Naive thymus-derived CD4-positive, alpha-beta T cell (primary cell): ENCODE measurements around the gene ZSCAN31. TPM values are rescaled to one million over a fixed set of nuclear protein-coding genes. Genes with fewer than 3 reads are reported as not detected.
"Not testable (repeated sequence)": the region's sequence is repeated elsewhere in the genome, so short reads cannot be mapped to it uniquely, and the experiment has no call there.

Experiments
- ATAC-seq: fragments of 150-1000 bp; cut with Tn5 transposase; 2 replicates; pipeline ENCODE4 v1.10.0; 2021; ENCODE audit warnings: mild to moderate bottlenecking, moderate library complexity
- CTCF ChIA-PET: fragments of 350-600 bp; sonication (Branson Sonifier 250); formaldehyde crosslinking; loops from one replicate; lab custom pipeline; 2021; ENCODE audit warnings: antibody characterized with exemption; lab: Charles Lee
- POLR2A ChIA-PET: fragments of 350-600 bp; sonication (Branson Sonifier 250); formaldehyde crosslinking; loops from one replicate; lab custom pipeline; 2021; ENCODE audit warnings: antibody characterized with exemption, inconsistent platforms; lab: Charles Lee
- DNase-seq, 9 donors: peaks; one replicate each; pipeline versions ENCODE4 v3.0.0 to v3.0.0-alpha.2; 2020 to 2022; ENCODE audit warnings: mixed read lengths in 1 of 9
- H3K27ac ChIP-seq: one replicate; pipeline ENCODE4 v1.7.0; 2013; ENCODE audit warnings: mild to moderate bottlenecking, low read depth, low read length, moderate library complexity
- H3K27me3 ChIP-seq, 2 donors: one replicate each; pipeline ENCODE4 v1.7.0; 2013; ENCODE audit warnings: low read length in 2 of 2, mild to moderate bottlenecking in 2 of 2, moderate library complexity in 2 of 2; ENCODE audit not compliant: control insufficient read depth in 2 of 2, insufficient read depth in 2 of 2
- H3K36me3 ChIP-seq, 3 experiments: 1 replicate in 2 of 3; 2 replicates in 1 of 3; pipeline ENCODE4 v1.7.0; 2013; ENCODE audit warnings: low read length in 3 of 3, mild to moderate bottlenecking in 3 of 3, moderate library complexity in 1 of 3; ENCODE audit not compliant: insufficient read depth in 3 of 3, control insufficient read depth in 2 of 3
- H3K4me1 ChIP-seq, 2 donors: one replicate each; pipeline ENCODE4 v1.7.0; 2013; ENCODE audit warnings: low read length in 2 of 2, mild to moderate bottlenecking in 2 of 2, moderate library complexity in 1 of 2; ENCODE audit not compliant: control insufficient read depth in 2 of 2, insufficient read depth in 2 of 2
- H3K4me3 ChIP-seq: 2 replicates; pipeline ENCODE4 v1.7.0; 2013; ENCODE audit warnings: mild to moderate bottlenecking, low read length
- H3K9me3 ChIP-seq, 3 experiments: 1 replicate in 2 of 3; 2 replicates in 1 of 3; pipeline ENCODE4 v1.7.0; 2013; ENCODE audit warnings: low read length in 3 of 3; ENCODE audit not compliant: control insufficient read depth in 2 of 3
- H3K27ac Mint-ChIP-seq, 9 donors: one replicate each; pipeline ENCODE4 v1.8.0; 2020 to 2022; ENCODE audit warnings: mixed read lengths in 9 of 9, mild to moderate bottlenecking in 8 of 9, moderate library complexity in 5 of 9, inconsistent platforms in 2 of 9
- H3K27me3 Mint-ChIP-seq, 5 donors: one replicate each; pipeline ENCODE4 v1.8.0; 2021 to 2022; ENCODE audit warnings: mixed read lengths in 5 of 5, mild to moderate bottlenecking in 1 of 5
- H3K36me3 Mint-ChIP-seq, 5 donors: one replicate each; pipeline ENCODE4 v1.8.0; 2020 to 2022; ENCODE audit warnings: mixed read lengths in 5 of 5, mild to moderate bottlenecking in 3 of 5, inconsistent platforms in 1 of 5
- H3K4me1 Mint-ChIP-seq, 7 donors: one replicate each; pipeline ENCODE4 v1.8.0; 2020 to 2022; ENCODE audit warnings: mixed read lengths in 7 of 7, mild to moderate bottlenecking in 3 of 7, inconsistent platforms in 1 of 7
- H3K4me3 Mint-ChIP-seq, 10 donors: one replicate each; pipeline ENCODE4 v1.8.0; 2020 to 2022; ENCODE audit warnings: mild to moderate bottlenecking in 10 of 10, mixed read lengths in 10 of 10, moderate library complexity in 6 of 10, inconsistent platforms in 2 of 10
- H3K9me3 Mint-ChIP-seq, 11 donors: one replicate each; pipeline ENCODE4 v1.8.0; 2020 to 2022; ENCODE audit warnings: mixed read lengths in 11 of 11, mild to moderate bottlenecking in 4 of 11, inconsistent platforms in 1 of 11, moderate library complexity in 1 of 11
- intact Hi-C, 2 donors: fragments of 100-400 bp; cut with micrococcal nuclease; formaldehyde crosslinking; loops; one replicate each; pipeline ENCODE4 v1.15.1; 2023
- polyA plus RNA-seq, 2 donors: library from polyadenylated mRNA; unstranded; fragments of 300-500 nt; fragmentation: Illumina TruSeq; gene quantifications; one replicate each; pipeline ENCODE4 v1.2.3, GENCODE V29; 2021
- total RNA-seq, 6 experiments: library from RNA in 5 of 6; stranded (reverse) in 5 of 6; gene quantifications; 1 replicate in 5 of 6; 2 replicates in 1 of 6; pipeline ENCODE4 v1.2.3 and lab custom pipeline; 2021 to 2026

Gene ZSCAN31
- total and polyA plus RNA-seq, 7 experiments from 2014 or later = 0.56 to 2.4 (median 1.2) TPM

- H3K27ac Mint-ChIP-seq, H3K36me3 Mint-ChIP-seq, H3K4me3 ChIP-seq, H3K27me3 ChIP-seq, DNase-seq, POLR2A ChIA-PET, CTCF ChIA-PET, H3K4me3 Mint-ChIP-seq, H3K9me3 ChIP-seq, intact Hi-C loops, ATAC-seq, H3K4me1 ChIP-seq, H3K27ac ChIP-seq, H3K36me3 ChIP-seq: not testable (repeated sequence)
- peaks cover 0 to 13% (median 4%) of the 10 kb centered on the region in 7 donors for H3K4me1 Mint-ChIP-seq
- peaks cover 9 to 33% (median 27%) of the 10 kb centered on the region in 5 donors for H3K27me3 Mint-ChIP-seq
- H3K9me3 Mint-ChIP-seq = peaks cover 0 to 23% (median 7%) of the 10 kb centered on the region in 11 donors
Measured at GRCh38 chr6:28306363-28306762, 29.6 kb downstream of the ZSCAN31 start.

- intact Hi-C loops = no loop called here
- H3K27me3 ChIP-seq = no peaks in the 10 kb centered on the region
- H3K36me3 Mint-ChIP-seq = peaks cover 0 to 10% (median 4%) of the 10 kb centered on the region in 5 donors
- no peak overlapping the region for H3K27ac ChIP-seq
- ChIA-PET CTCF (no interaction called here), POLR2A (no interaction called here)
- no peak overlapping the region for H3K4me3 ChIP-seq
- H3K4me1 ChIP-seq = peaks cover 0 to 2% of the 10 kb centered on the region in 2 donors
- no peak for ATAC-seq
- peak overlapping the region in 2 of 10 donors; percentile 3 to 12 for H3K4me3 Mint-ChIP-seq
- no peaks in the 10 kb centered on the region for H3K36me3 ChIP-seq
- H3K9me3 ChIP-seq = no peaks in the 10 kb centered on the region
- no peak overlapping the region for H3K27ac Mint-ChIP-seq
- H3K9me3 Mint-ChIP-seq = peaks cover 0 to 18% (median 6%) of the 10 kb centered on the region in 11 donors
- H3K27me3 Mint-ChIP-seq = peaks cover 5 to 14% (median 8%) of the 10 kb centered on the region in 5 donors
- DNase-seq = no peak
- peaks cover 0 to 13% (median 4%) of the 10 kb centered on the region in 7 donors for H3K4me1 Mint-ChIP-seq
Measured at GRCh38 chr6:28303570-28303969, 32.4 kb downstream of the ZSCAN31 start.

DNA sequence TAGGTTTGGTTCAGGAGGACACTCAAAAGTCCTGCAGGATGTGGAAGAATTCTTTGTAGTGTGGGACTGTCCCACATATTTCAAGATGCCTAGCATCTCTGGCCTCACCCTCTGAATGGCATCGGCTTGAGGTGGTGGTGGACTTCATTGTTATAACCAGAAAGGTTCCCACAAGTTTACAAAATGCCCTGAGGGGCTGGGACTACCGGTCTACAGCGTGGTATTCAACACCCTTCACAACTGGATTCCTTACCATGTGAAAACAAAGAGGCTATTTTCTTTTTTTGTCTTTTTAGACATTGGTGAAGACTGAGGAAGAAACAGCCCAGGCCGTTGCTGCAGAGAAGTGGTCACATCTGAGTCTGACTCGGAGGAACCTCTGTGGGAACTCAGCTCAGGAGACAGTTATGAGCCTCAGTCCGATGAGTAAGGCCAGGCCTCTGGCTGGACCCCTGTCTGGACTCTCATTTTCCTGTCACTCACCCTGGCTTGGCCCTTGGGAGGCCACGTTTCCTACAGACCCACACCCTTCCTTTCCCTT lies 39.4 kb downstream of the ZSCAN31 start:
- peaks cover 0 to 6% (median 0%) of the 10 kb centered on the region in 5 donors for H3K27me3 Mint-ChIP-seq
- H3K9me3 Mint-ChIP-seq = no peaks in the 10 kb centered on the region
- H3K27ac Mint-ChIP-seq = no peak overlapping the region
- H3K4me3 ChIP-seq = no peak overlapping the region
- no peaks in the 10 kb centered on the region for H3K4me1 Mint-ChIP-seq
- ChIA-PET CTCF (no interaction called here), POLR2A (no interaction called here)
- H3K4me3 Mint-ChIP-seq = no peak overlapping the region
- DNase-seq (no peak), ATAC-seq (no peak)
- no peaks in the 10 kb centered on the region for H3K36me3 ChIP-seq
- no peaks in the 10 kb centered on the region for H3K4me1 ChIP-seq
- intact Hi-C loops = no loop called here
- H3K27me3 ChIP-seq = no peaks in the 10 kb centered on the region
- no peaks in the 10 kb centered on the region for H3K9me3 ChIP-seq
- no peak overlapping the region for H3K27ac ChIP-seq
- H3K36me3 Mint-ChIP-seq = peaks cover 0 to 11% (median 7%) of the 10 kb centered on the region in 5 donors

DNA sequence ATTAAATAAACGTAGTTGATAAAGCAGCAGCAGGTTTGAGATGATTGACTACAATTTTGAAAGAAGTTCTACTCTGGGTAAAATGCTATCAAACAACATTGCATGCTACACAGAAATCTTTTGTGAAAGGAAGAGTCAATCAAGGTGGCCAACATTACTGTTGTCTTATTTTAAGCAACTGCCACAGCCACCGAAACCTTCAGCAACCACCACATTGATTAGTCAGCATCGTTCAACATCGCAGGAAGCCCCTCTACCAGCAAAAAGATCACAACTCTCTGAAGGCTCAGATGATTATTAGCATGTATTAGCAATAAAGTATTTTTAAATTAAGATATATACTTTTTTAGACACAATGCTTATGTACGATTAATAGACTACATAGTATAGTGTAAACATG lies 40.6 kb downstream of the ZSCAN31 start:
- no peaks in the 10 kb centered on the region for H3K27me3 ChIP-seq
- ChIA-PET CTCF (no interaction called here), POLR2A (no interaction called here)
- H3K36me3 Mint-ChIP-seq = peaks cover 0 to 5% (median 4%) of the 10 kb centered on the region in 5 donors
- H3K4me1 Mint-ChIP-seq = no peaks in the 10 kb centered on the region
- H3K4me1 ChIP-seq = no peaks in the 10 kb centered on the region
- no peak overlapping the region for H3K27ac Mint-ChIP-seq
- no peak overlapping the region for H3K4me3 Mint-ChIP-seq
- ATAC-seq (no peak), DNase-seq (no peak)
- H3K9me3 ChIP-seq = no peaks in the 10 kb centered on the region
- H3K36me3 ChIP-seq = no peaks in the 10 kb centered on the region
- intact Hi-C loops = no loop called here
- peaks cover 0 to 6% (median 0%) of the 10 kb centered on the region in 5 donors for H3K27me3 Mint-ChIP-seq
- no peaks in the 10 kb centered on the region for H3K9me3 Mint-ChIP-seq
- no peak overlapping the region for H3K27ac ChIP-seq
- no peak overlapping the region for H3K4me3 ChIP-seq

DNA sequence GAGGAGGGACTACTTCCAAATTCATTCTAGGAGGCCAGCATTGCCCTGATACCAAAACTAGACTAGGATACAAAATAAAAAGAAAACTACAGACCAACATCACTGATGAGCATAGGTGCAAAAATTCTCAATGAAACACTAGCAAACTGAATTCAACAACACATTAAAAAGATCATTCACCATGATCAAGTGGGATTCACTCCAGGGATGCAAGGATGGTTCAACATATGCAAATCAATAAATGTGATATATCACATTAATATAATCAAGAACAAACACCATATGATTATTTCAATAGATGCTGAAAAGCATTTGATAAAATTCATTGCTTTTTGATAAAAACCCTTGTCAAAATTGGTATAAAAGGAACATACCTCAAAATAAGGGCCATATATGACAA lies 44.4 kb downstream of the ZSCAN31 start:
- Histone ChIP-seq H3K27ac (no peak overlapping the region), H3K4me1 (no peaks in the 10 kb centered on the region), H3K9me3 (no peaks in the 10 kb centered on the region), H3K27me3 (no peaks in the 10 kb centered on the region), H3K36me3 (no peaks in the 10 kb centered on the region), H3K4me3 (no peak overlapping the region)
- Mint-ChIP-seq H3K36me3 (peaks cover 0 to 21% (median 9%) of the 10 kb centered on the region in 5 donors), H3K27me3 (peaks cover 0 to 12% (median 4%) of the 10 kb centered on the region in 5 donors), H3K4me3 (no peak overlapping the region), H3K4me1 (no peaks in the 10 kb centered on the region), H3K27ac (no peak overlapping the region), H3K9me3 (no peaks in the 10 kb centered on the region)
- CTCF ChIA-PET = no interaction called here
- DNase-seq (no peak), ATAC-seq (no peak)
- POLR2A ChIA-PET = no interaction called here
- intact Hi-C loops = no loop called here

GRCh38 chr6:28282926-28283325 lies 53.0 kb downstream of the ZSCAN31 start:
- Histone ChIP-seq H3K27ac (no peak overlapping the region), H3K4me3 (no peak overlapping the region), H3K9me3 (no peaks in the 10 kb centered on the region), H3K27me3 (peaks cover 0 to 5% of the 10 kb centered on the region in 2 donors), H3K36me3 (no peaks in the 10 kb centered on the region), H3K4me1 (peaks cover 0 to 6% of the 10 kb centered on the region in 2 donors)
- CTCF ChIA-PET = no interaction called here
- peaks cover 7 to 56% (median 38%) of the 10 kb centered on the region in 5 donors for H3K27me3 Mint-ChIP-seq
- peaks cover 0 to 25% (median 18%) of the 10 kb centered on the region in 5 donors for H3K36me3 Mint-ChIP-seq
- H3K27ac Mint-ChIP-seq = no peak overlapping the region
- ATAC-seq = no peak
- H3K9me3 Mint-ChIP-seq = peaks cover 0 to 23% (median 3%) of the 10 kb centered on the region in 11 donors
- intact Hi-C loops = no loop called here
- H3K4me1 Mint-ChIP-seq = peaks cover 7 to 17% (median 10%) of the 10 kb centered on the region in 7 donors
- no peak overlapping the region for H3K4me3 Mint-ChIP-seq
- DNase-seq = no peak
- POLR2A ChIA-PET = no interaction called here
